ENCODE data around the gene USP4.
"Not testable (repeated sequence)": the region's sequence is repeated elsewhere in the genome, so short reads cannot be mapped to it uniquely, and the experiment has no call there.

The USP4 gene

GRCh38 chr3:49339941-49340800 is at the start of gene USP4:
Gene USP4 (minus strand): TSS chr3:49340053. CDS start chr3:49340024, 29 bp downstream.
- peak; percentile 88 for DNase-seq

GRCh38 chr3:49389297-49389696 is 49.4 kb upstream of the USP4 start:
- DNase-seq = no peak

DNA sequence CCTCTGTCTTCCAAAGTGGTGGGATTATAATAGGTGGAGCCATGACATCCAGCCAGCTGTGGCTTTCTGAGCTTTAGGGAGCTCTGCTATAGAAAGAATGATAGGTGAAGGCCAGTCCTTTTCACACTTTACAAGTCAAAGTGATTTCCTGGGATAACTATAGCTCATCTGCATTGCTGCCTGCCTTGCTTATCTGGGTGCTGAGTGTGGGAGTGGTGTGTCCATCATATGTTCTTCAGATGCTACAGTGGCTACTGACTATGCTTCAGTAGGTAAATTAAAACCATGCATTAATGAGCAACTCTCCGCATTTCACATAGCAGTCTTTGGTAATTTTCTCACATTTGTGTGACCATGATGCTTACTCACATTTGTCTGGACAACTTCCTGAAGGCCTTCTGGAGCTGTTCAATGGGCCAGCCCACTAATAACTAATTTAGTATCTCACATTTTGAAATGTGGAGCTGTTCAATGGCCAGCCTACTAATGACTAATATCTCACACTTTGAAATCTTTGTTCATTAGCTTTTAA is 48.5 kb upstream of the USP4 start:
- no peak for DNase-seq

GRCh38 chr3:49387721-49388120 is 47.9 kb upstream of the USP4 start:
- no peak for DNase-seq

DNA sequence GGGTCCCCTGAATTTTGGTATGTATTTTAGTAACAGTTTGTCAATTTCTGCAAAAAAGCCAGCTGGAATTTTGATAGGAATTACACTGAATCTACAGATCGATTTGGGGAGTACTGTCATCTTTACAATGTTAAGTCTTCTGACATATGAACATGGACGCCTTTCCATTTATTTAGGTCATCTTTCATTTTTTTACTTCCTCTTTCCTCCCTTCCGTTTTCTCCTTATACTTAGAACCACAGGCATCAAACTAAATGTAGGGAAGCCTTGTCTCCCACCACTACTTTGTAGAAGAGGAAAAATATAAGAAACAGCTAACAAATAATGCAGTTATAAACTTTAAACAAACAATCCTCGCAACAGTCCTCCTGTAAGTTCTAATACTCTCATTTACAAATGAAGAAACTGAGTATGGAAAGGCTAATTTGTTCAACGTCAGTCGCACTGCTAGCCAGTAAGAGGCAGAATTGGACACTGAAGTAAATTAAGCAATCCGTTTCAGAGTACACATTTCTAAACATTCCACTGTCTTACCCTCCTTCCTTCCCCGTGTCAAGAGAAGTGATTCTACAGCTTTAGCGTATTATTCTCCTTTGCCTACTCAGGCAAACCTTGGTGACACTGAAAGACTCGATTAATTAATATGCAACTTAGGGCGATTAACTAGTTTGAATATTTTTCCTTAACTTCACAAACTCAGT is 46.4 kb upstream of the USP4 start:
- DNase-seq = no peak

DNA sequence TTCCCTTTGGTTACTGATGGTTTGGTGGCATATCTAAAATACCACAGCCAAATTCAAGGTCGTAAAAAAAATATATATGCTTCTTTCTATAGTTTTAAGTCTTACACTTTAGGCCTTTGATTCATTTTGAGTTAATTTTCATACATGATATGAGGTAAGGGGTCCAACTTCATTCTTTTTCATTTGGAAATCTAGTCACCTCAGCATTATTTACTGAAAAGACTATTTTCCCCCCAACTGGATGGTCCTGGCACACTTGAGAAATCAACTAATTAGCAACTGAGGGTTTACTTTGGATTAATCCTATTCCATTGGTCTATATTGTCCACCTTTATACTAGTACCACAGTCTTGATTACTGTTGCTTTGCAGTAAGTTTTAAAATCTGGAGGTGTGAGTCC is 45.8 kb upstream of the USP4 start:
- no peak for DNase-seq

DNA sequence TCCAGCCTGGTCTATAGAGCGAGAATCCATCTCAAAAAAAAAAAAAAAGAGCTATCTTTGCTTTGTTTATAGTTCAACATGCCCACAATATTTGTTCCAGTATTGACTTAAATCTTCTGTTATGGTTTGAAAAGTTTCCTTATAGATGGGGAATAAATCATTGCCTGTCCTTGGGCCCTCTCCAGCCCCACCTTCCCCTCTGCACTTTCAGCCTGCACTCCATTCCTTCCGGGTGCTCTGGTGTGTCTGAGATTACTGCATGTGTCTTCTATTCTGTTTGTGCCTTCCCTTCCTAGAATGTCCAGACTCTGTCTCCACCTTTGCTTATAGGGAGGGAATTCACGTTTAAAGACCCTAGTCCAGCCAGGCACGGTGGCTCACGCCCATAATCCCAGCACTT is 43.5 kb upstream of the USP4 start:
- DNase-seq = no peak

GRCh38 chr3:49378249-49378895 is 38.5 kb upstream of the USP4 start:
- no peak for DNase-seq

DNA sequence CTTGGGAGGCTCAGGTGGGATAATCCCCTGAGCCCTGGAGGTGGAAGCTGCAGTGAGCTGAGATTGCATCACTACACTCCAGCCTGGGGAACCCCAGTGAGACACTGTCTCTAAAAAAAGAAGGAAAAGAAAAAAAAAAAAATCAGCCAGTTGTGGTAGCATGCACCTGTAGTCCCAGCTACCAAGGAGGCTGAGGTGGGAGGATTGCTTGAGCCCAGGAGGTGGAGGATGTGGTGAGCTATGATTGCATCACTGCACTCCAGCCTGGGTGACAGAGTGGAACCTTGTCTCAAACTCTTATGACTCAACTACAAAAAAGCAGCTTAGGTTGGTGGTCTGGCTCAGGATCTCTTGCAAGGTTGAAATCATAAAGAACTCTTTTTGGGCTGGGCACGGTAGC is 37.6 kb upstream of the USP4 start:
- DNase-seq = no peak

GRCh38 chr3:49371946-49372345 is 32.1 kb upstream of the USP4 start:
- no peak for DNase-seq

- DNase-seq = no peak
Measured at GRCh38 chr3:49370585-49371290, 30.9 kb upstream of the USP4 start.

DNA sequence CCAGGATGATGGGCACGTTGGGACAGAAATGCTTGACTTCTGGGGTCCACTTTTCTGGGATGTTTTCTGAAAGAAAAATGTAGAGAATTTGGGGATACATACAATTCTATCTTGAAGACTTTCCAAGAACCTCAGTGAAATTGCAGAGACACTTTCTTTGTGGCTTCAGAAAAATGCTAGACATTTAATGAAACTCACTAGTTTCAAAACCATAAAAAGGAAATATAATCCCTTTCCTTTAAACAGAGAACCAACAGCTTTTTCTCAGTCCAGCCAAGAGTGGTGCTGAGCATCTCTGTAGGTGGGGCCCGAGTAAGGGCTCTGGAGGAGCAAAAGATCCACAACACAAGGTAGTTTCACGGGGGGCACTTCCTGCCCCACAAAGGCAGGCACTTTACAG is 22.7 kb upstream of the USP4 start:
- no peak for DNase-seq

DNA sequence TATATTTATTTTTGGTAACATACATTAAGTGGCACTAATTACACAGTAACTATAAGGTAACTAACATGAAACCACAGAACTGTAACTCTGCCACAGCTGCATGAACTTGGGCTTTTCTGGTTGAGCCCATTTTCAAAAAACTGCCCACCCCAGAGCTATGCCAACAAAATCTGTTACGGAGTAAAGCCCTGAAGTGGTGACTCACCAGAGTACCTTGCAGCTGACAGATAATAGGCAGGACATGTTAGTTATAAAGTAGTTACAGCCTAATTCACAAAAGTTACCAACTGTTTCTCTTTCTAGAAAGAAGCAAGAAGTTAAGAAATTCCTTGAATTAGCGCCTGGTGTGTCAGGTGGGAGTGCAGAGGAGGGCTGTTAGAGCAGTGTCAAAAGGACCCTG is 19.8 kb upstream of the USP4 start:
- DNase-seq = no peak

DNA sequence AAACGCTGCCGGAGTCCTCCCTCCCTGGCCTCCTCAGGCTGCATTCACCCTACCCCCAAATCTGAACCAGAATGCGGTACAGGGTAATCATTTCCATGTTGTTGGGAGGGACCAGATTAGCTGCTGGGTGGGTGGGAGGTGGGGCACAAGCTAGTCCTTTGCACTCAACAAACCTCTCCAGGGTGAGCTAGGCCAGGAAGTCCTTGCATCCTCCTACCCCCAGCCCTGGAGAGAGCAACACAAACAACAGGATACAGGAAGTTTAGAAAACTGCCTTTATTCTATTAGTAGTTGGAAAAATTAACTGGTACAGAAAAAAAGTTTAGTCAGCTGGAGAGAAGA is 19.0 kb upstream of the USP4 start:
- no peak for DNase-seq

- peak; percentile 81 for DNase-seq
Measured at GRCh38 chr3:49358217-49358883, 18.5 kb upstream of the USP4 start, which contains the start of gene GPX1. Gene GPX1 (minus strand): TSS chr3:49358353. CDS start chr3:49358278, 75 bp downstream.

DNA sequence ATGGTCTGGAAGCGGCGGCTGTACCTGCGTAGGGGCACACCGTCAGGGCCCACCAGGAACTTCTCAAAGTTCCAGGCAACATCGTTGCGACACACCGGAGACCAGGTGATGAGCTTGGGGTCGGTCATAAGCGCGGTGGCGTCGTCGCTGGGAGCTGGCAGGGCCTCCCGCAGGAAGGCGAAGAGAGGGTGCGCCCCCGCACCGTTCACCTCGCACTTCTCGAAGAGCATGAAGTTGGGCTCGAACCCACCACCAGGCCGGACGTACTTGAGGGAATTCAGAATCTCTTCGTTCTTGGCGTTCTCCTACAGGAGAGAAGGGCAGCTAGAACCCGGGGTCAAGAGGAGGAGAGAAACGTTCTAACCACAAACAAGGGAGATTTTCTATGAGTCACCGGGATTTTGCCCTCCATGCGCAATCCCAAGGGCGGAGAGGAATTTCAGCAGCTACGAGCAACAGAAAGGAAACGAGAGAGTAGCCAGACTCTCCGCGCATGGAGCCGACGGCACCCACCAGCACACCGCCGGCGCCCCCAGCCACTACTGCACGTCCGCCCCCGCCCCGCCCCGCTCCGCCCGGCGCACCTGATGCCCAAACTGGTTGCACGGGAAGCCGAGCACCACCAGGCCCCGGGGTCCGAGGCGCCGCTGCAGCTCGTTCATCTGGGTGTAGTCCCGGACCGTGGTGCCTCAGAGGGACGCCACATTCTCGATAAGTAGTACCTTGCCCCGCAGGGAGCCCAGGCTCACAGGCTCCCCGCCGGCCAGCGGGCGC is 17.8 kb upstream of the USP4 start:
- DNase-seq = not testable (repeated sequence)

DNA sequence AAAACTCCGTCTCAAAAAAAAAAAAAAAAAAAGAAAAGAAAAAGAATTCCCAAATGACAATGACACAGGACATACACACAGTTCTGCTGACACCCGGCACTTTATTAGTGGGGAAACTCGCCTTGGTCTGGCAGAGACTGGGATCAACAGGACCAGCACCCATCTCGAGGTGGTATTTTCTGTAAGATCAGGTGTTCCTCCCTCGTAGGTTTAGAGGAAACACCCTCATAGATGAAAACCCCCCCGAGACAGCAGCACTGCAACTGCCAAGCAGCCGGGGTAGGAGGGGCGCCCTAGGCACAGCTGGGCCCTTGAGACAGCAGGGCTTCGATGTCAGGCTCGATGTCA is 17.2 kb upstream of the USP4 start:
- not testable (repeated sequence) for DNase-seq

- DNase-seq = no peak
Measured at GRCh38 chr3:49352890-49353421, 13.1 kb upstream of the USP4 start.

GRCh38 chr3:49352281-49352680 is 12.4 kb upstream of the USP4 start:
- no peak for DNase-seq

DNA sequence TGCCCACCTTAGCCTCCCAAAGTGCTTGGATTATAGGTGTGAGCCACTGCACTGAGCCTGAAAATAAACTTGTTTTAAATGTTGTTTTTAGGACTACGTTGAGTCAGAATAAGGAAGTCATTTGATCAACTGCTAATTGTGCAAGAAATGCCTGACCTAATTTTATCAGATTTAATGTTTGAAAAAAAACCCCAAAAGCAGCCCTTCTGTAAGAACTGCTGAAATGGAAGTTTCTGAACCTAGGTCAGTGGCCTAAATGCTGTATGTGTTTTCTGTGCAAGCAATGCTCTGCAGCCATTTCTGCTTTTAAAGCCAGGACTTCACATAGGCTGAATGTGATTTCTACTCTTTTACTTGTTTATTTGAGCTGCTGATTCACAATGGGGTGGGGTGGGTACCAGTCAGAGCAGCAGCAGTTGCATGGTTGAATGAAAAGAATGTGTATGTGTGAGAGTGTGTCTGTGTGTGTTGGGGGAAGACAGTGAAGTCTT is 11.7 kb upstream of the USP4 start:
- no peak for DNase-seq
